CD1c-positive myeloid dendritic cell (primary cell): Measurements from ENCODE around the gene LDAF1.
"Not testable (repeated sequence)": the region's sequence is repeated elsewhere in the genome, so short reads cannot be mapped to it uniquely, and the experiment has no call there.

Source experiments
- DNase-seq: peaks from one replicate; pipeline ENCODE4 v3.0.0-alpha.2; 2016; ENCODE audit errors: extremely low spot score

The LDAF1 gene

GRCh38 chr16:21195330-21195729 lies 36.9 kb downstream of the LDAF1 start:
- not testable (repeated sequence) for DNase-seq

- no peak for DNase-seq
These were observed 38.6 kb downstream of the LDAF1 start for GRCh38 chr16:21197112-21197511.

- no peak for DNase-seq
These were observed 39.1 kb downstream of the LDAF1 start for GRCh38 chr16:21197621-21198020.

GRCh38 chr16:21199607-21200218 lies 41.2 kb downstream of the LDAF1 start:
- DNase-seq, result no peak

GRCh38 chr16:21203155-21203797 lies 44.8 kb downstream of the LDAF1 start:
- DNase-seq, result no peak

- no peak for DNase-seq
These were observed 46.8 kb downstream of the LDAF1 start for GRCh38 chr16:21205303-21205702.

- no peak for DNase-seq
These were observed 48.1 kb downstream of the LDAF1 start for GRCh38 chr16:21206550-21206949.

- no peak for DNase-seq
These were observed 50.2 kb downstream of the LDAF1 start for GRCh38 chr16:21208446-21209230.

- no peak for DNase-seq
These were observed 53.0 kb downstream of the LDAF1 start, which contains the start of gene ZP2 for GRCh38 chr16:21211486-21211885. ZP2 (minus strand) TSS chr16:21211574; CDS start chr16:21211547, 27 bp downstream.

- DNase-seq, result no peak
These were observed 55.6 kb downstream of the LDAF1 start for GRCh38 chr16:21214086-21214485.

- no peak for DNase-seq
These were observed 58.6 kb downstream of the LDAF1 start for GRCh38 chr16:21217121-21217520.

- DNase-seq, result no peak
These were observed 59.7 kb downstream of the LDAF1 start for GRCh38 chr16:21218153-21218552.

GRCh38 chr16:21219551-21219950 lies 61.1 kb downstream of the LDAF1 start:
- no peak for DNase-seq

GRCh38 chr16:21222495-21223337 lies 64.2 kb downstream of the LDAF1 start:
- DNase-seq, result no peak

GRCh38 chr16:21223787-21224186 lies 65.3 kb downstream of the LDAF1 start:
- no peak for DNase-seq

- peak; percentile 41 for DNase-seq
These were observed 66.3 kb downstream of the LDAF1 start for GRCh38 chr16:21224800-21225199.

- no peak for DNase-seq
These were observed 68.3 kb downstream of the LDAF1 start for GRCh38 chr16:21226749-21227148.

- DNase-seq, result no peak
These were observed 69.4 kb downstream of the LDAF1 start for GRCh38 chr16:21227866-21228265.

- DNase-seq, result no peak
These were observed 69.9 kb downstream of the LDAF1 start for GRCh38 chr16:21228361-21228872.
